ENCODE measurements around the gene SMAGP. TPM values are rescaled to one million over a fixed set of nuclear protein-coding genes. Genes with fewer than 3 reads are reported as not detected.

SMAGP gene
- total RNA-seq, 1 experiment from 2014 or later, result 12.4 TPM

DNA sequence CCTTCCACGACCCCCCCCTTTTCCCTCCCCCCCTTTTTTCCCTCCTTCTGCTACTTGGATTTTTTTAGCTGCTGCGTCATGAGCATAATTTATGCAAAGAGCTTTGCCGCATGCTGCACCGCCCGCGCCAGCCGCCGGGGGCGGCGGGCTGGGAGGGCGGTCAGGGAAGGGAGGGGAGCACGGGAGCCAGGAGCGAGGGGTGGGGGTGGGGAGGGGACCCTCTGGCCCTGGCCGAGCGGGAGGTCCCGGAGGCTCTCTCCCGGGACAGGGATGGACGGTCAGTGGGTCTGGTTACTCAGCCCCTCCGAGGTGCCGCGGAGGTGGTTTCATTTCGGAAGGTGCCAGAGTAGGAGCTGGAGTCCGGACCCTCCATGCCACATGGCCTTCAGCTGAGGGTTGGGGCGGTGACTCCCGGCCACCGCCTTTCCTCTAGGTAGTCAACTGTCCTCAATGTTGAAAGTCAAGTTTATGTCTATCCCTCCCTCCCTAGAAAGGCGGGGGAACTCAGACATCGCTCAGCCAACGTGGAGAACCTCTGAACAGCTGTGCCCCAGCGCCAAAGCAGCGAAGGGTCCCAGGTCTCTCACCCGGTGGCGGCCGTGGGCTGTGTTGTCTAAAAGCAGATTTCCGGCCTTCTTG lies 52.1 kb downstream of the SMAGP start, which contains the start of gene POU6F1:
POU6F1 (minus strand) TSS at position 95 of the 639 bp plus-strand sequence. CDS start 11,226 bp downstream, outside the sequence.
- peak within 1 kb of the TSS; percentile 93 for H3K14ac ChIP-seq (ENCODE audit: insufficient read depth, low read length)
- peaks cover 15% of the 10 kb centered on the region for H3K23me2 ChIP-seq (ENCODE audit: insufficient read length, low read depth, low read length, poor library complexity, severe bottlenecking)
- Mint-ChIP-seq H3K27ac (peak within 1 kb of the TSS; percentile 89 to 94 (median 90)), H3K27me3 (ENCODE audit: low read depth) (no peaks in the 10 kb centered on the region), H3K4me1 (peaks cover 18% of the 10 kb centered on the region in 2 experiments), H3K9me3 (no peaks in the 10 kb centered on the region), H3K4me3 (peak within 1 kb of the TSS; percentile 73 to 78), H3K36me3 (ENCODE audit: insufficient read depth in 1 of 3, low read depth in 3 of 3) (peaks cover 0 to 7% (median 5%) of the 10 kb centered on the region in 3 experiments; a peak in 4 of 7 replicates)
- H2BK5ac ChIP-seq (ENCODE audit: insufficient read length, low read length), result no peak within 1 kb of the TSS
- peak within 1 kb of the TSS; percentile 9 for H2BK12ac ChIP-seq (ENCODE audit: insufficient read length, low read depth, low read length)
- no peak within 1 kb of the TSS for H2AK5ac ChIP-seq (ENCODE audit: insufficient read length, low read length)
- H3K4me2 ChIP-seq (ENCODE audit: insufficient read depth, insufficient read length, low read length), result peak within 1 kb of the TSS; percentile 81
- H4K91ac ChIP-seq (ENCODE audit: insufficient read length, low read depth, low read length), result no peak within 1 kb of the TSS
- no peaks in the 10 kb centered on the region for H3K79me2 ChIP-seq (ENCODE audit: insufficient read depth, low read length)
- H3K27ac ChIP-seq (ENCODE audit: insufficient read length, low read depth, low read length), result peak within 1 kb of the TSS; percentile 7
- peak within 1 kb of the TSS; percentile 71 for H3K18ac ChIP-seq (ENCODE audit: insufficient read length, low read depth, low read length)
- H3K4me1 ChIP-seq (ENCODE audit: insufficient read depth, low read length), result no peaks in the 10 kb centered on the region; the same call in 1 of the 2 replicates
- H2AFZ ChIP-seq (ENCODE audit: low read length), result no peak within 1 kb of the TSS
- no peak within 1 kb of the TSS for H3K23ac ChIP-seq (ENCODE audit: insufficient read length, low read depth, low read length)
- H4K8ac ChIP-seq (replicated peaks; ENCODE audit: insufficient read length, low read depth, low read length), result no peak within 1 kb of the TSS
- H3K9ac ChIP-seq (ENCODE audit: extremely low read depth, insufficient read length, low read length), result peak within 1 kb of the TSS; percentile 50
- peak within 1 kb of the TSS; percentile 3 for H4K5ac ChIP-seq (ENCODE audit: insufficient read length, low read depth, low read length)
- no peaks in the 10 kb centered on the region for H4K20me1 ChIP-seq (ENCODE audit: control insufficient read depth, insufficient read depth, insufficient read length)
- H3T11ph ChIP-seq (ENCODE audit: low read length), result no peak within 1 kb of the TSS
- no peak within 1 kb of the TSS; the same call in 1 of the 2 replicates for H3K4ac ChIP-seq (ENCODE audit: low read depth, low read length)
- no peak within 1 kb of the TSS for H2BK15ac ChIP-seq (ENCODE audit: low read depth, low read length)
- WGBS (ENCODE audit: extremely low coverage, insufficient read length, low lambda C conversion rate), result no CpG with 5 or more reads among the region's 35 CpGs
- H3K9me3 ChIP-seq (ENCODE audit: control insufficient read depth, low read depth, low read length), result no peaks in the 10 kb centered on the region
- H3K56ac ChIP-seq (ENCODE audit: insufficient read length, low read depth, low read length), result no peak within 1 kb of the TSS
- TF ChIP-seq, protein P1, sequence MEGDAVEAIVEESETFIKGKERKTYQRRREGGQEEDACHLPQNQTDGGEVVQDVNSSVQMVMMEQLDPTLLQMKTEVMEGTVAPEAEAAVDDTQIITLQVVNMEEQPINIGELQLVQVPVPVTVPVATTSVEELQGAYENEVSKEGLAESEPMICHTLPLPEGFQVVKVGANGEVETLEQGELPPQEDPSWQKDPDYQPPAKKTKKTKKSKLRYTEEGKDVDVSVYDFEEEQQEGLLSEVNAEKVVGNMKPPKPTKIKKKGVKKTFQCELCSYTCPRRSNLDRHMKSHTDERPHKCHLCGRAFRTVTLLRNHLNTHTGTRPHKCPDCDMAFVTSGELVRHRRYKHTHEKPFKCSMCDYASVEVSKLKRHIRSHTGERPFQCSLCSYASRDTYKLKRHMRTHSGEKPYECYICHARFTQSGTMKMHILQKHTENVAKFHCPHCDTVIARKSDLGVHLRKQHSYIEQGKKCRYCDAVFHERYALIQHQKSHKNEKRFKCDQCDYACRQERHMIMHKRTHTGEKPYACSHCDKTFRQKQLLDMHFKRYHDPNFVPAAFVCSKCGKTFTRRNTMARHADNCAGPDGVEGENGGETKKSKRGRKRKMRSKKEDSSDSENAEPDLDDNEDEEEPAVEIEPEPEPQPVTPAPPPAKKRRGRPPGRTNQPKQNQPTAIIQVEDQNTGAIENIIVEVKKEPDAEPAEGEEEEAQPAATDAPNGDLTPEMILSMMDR (conservative IDR thresholded peaks at IDR 0.05), result peak; percentile 61
- peak; percentile 89 for DNase-seq
- peak within 1 kb of the TSS; percentile 97 for H2BK20ac ChIP-seq (ENCODE audit: low read depth, low read length, poor library complexity, severe bottlenecking)
- H2BK120ac ChIP-seq (ENCODE audit: low read depth, low read length, poor library complexity, severe bottlenecking), result peak within 1 kb of the TSS; percentile 84
- no peaks in the 10 kb centered on the region for H3K27me3 ChIP-seq (ENCODE audit: insufficient read depth, low read length)
- no peaks in the 10 kb centered on the region for H3K79me1 ChIP-seq (ENCODE audit: insufficient read depth, low read depth, low read length, poor library complexity, severe bottlenecking)

Data from H9 (cell line).